GM23338 (cell line): ENCODE results near the gene PARG. TPM values are rescaled to one million over a fixed set of nuclear protein-coding genes. Genes with fewer than 3 reads are reported as not detected.

Experiments
- ATAC-seq: fragments of 200-7000 bp; cut with Tn5 transposase; 3 replicates; pipeline ENCODE4 v1.9.1; 2020
- DNase-seq: peaks from one replicate; pipeline ENCODE4 v3.0.0-alpha.2; 2015; ENCODE audit warnings: low spot score
- H2AFZ ChIP-seq: fragments of 200-600 bp; sonication (generic); 2 replicates; pipeline ENCODE4 v1.8.0; 2016; ENCODE audit warnings: antibody characterized with exemption, mild to moderate bottlenecking, moderate library complexity
- H3F3A ChIP-seq: fragments of 200-600 bp; sonication (generic); replicated peaks from 2 replicates; pipeline ENCODE4 v1.8.0; 2017; ENCODE audit warnings: antibody characterized with exemption, mixed run types, low read depth
- H3K27ac ChIP-seq: fragments of 200-600 bp; sonication (generic); 2 replicates; pipeline ENCODE4 v1.6.1; 2016; ENCODE audit warnings: low read depth
- H3K27me3 ChIP-seq: fragments of 200-600 bp; sonication (generic); 2 replicates; pipeline ENCODE4 v1.8.0; 2016; ENCODE audit warnings: mild to moderate bottlenecking, mixed run types, moderate library complexity; ENCODE audit not compliant: insufficient read depth
- H3K36me3 ChIP-seq: fragments of 200-600 bp; sonication (generic); 2 replicates; pipeline ENCODE4 v1.8.0; 2016; ENCODE audit warnings: mild to moderate bottlenecking; ENCODE audit not compliant: insufficient read depth
- H3K4me1 ChIP-seq: fragments of 200-600 bp; sonication (generic); 2 replicates; pipeline ENCODE4 v1.8.0; 2016; ENCODE audit warnings: mild to moderate bottlenecking, moderate library complexity; ENCODE audit not compliant: insufficient read depth
- H3K4me2 ChIP-seq: fragments of 200-600 bp; sonication (generic); 2 replicates; pipeline ENCODE4 v1.7.1; 2017; ENCODE audit warnings: mixed run types
- H3K4me3 ChIP-seq: fragments of 200-600 bp; sonication (generic); 2 replicates; pipeline ENCODE4 v1.6.1; 2016; ENCODE audit warnings: mixed run types
- H3K79me2 ChIP-seq: fragments of 200-600 bp; sonication (generic); replicated peaks from 2 replicates; pipeline ENCODE4 v1.8.0; 2017; ENCODE audit warnings: mild to moderate bottlenecking; ENCODE audit not compliant: insufficient read depth
- H3K9me2 ChIP-seq: fragments of 200-600 bp; sonication (generic); 2 replicates; pipeline ENCODE4 v1.8.0; 2017; ENCODE audit not compliant: insufficient read depth
- H4K20me1 ChIP-seq: fragments of 200-600 bp; sonication (generic); replicated peaks from 2 replicates; pipeline ENCODE4 v1.8.0; 2017; ENCODE audit warnings: mild to moderate bottlenecking; ENCODE audit not compliant: insufficient read depth
- H3K27ac Mint-ChIP-seq: 2 replicates; pipeline ENCODE4 v1.8.0; 2020; ENCODE audit warnings: inconsistent platforms, mild to moderate bottlenecking, moderate library complexity, mixed read lengths
- H3K27me3 Mint-ChIP-seq: 3 replicates; pipeline ENCODE4 v1.8.0; 2022; ENCODE audit warnings: low read depth, mild to moderate bottlenecking, moderate library complexity, mixed read lengths, inconsistent platforms; ENCODE audit not compliant: insufficient read depth, poor library complexity
- H3K36me3 Mint-ChIP-seq: 3 replicates; pipeline ENCODE4 v1.8.0; 2021; ENCODE audit warnings: low read depth, mild to moderate bottlenecking, inconsistent platforms, moderate library complexity, mixed read lengths
- H3K4me1 Mint-ChIP-seq: 3 replicates; pipeline ENCODE4 v1.8.0; 2020; ENCODE audit warnings: mild to moderate bottlenecking, inconsistent platforms, mixed read lengths
- H3K4me3 Mint-ChIP-seq: 3 replicates; pipeline ENCODE4 v1.8.0; 2021; ENCODE audit warnings: moderate library complexity, mild to moderate bottlenecking, inconsistent platforms, mixed read lengths
- H3K9me3 Mint-ChIP-seq: 3 replicates; pipeline ENCODE4 v1.8.0; 2020; ENCODE audit warnings: moderate library complexity, mild to moderate bottlenecking, inconsistent platforms, mixed read lengths
- CREB1 ChIP-seq: fragments of 250-450 bp; sonication (Bioruptor Pico); IDR thresholded peaks from 2 replicates; pipeline ENCODE4 v1.5.0; 2020; ENCODE audit warnings: low read depth, mild to moderate bottlenecking, moderate library complexity
- EZH2 ChIP-seq: fragments of 200-600 bp; sonication (generic); IDR thresholded peaks from one replicate; pipeline ENCODE4 v1.8.0; 2017; ENCODE audit warnings: antibody characterized with exemption, mild to moderate bottlenecking, low read depth; ENCODE audit not compliant: unreplicated experiment
- EZH2phosphoT487 ChIP-seq: fragments of 200-600 bp; sonication (generic); IDR thresholded peaks from one replicate; pipeline ENCODE4 v1.8.1; 2018; ENCODE audit warnings: antibody characterized with exemption; ENCODE audit not compliant: unreplicated experiment
- JUNB ChIP-seq: IDR thresholded peaks from one replicate; pipeline ENCODE4 v1.6.1; 2016; ENCODE audit warnings: antibody characterized with exemption; ENCODE audit not compliant: unreplicated experiment
- NANOG ChIP-seq: IDR thresholded peaks from 2 replicates; pipeline ENCODE4 v1.6.1; 2016; ENCODE audit warnings: antibody characterized with exemption, borderline replicate concordance
- POLR2AphosphoS5 ChIP-seq: IDR thresholded peaks from 2 replicates; pipeline ENCODE4 v1.6.1; 2016; ENCODE audit warnings: antibody characterized with exemption, low read depth
- ZNF114 ChIP-seq: fragments of 250-450 bp; sonication (Bioruptor Pico); IDR thresholded peaks from 2 replicates; pipeline ENCODE4 v1.5.0; 2020; ENCODE audit warnings: mild to moderate bottlenecking, moderate library complexity
- ZNF331 ChIP-seq: fragments of 250-450 bp; sonication (Bioruptor Pico); IDR thresholded peaks from 2 replicates; pipeline ENCODE4 v1.5.0; 2020; ENCODE audit warnings: low read depth, mild to moderate bottlenecking, moderate library complexity
- polyA plus RNA-seq: library from polyadenylated mRNA; unstranded; fragments of >200 nt; fragmentation: Nextera tagmentation; extraction: Ambion mirVana; gene quantifications from 2 replicates; pipeline ENCODE4 v1.2.1, GENCODE V29; 2016
- total RNA-seq: library from RNA; depleted of rRNA; stranded (reverse); fragments of >200 nt; shearing (Covaris generic); gene quantifications from 2 replicates; pipeline ENCODE4 v1.2.3, GENCODE V29; 2014
- TF ChIP-seq, protein P1 (sequence below): IDR thresholded peaks from 2 replicates; pipeline ENCODE4 v1.6.1; 2016; ENCODE audit warnings: antibody characterized with exemption
- TF ChIP-seq, protein P2 (sequence below), 2 experiments: fragments of 200-600 bp in 1 of 2; sonication (generic) in 1 of 2; conservative IDR thresholded peaks; 2 replicates each; pipeline versions ENCODE4 v1.5.1 to v1.6.1; 2016 to 2017; ENCODE audit warnings: antibody characterized with exemption in 2 of 2, low read depth in 2 of 2, mild to moderate bottlenecking in 2 of 2, moderate library complexity in 1 of 2
- TF ChIP-seq, protein P3 (sequence below): IDR thresholded peaks from one replicate; pipeline ENCODE4 v1.6.1; 2018; ENCODE audit warnings: antibody characterized with exemption; ENCODE audit not compliant: unreplicated experiment

Gene PARG
- total and polyA plus RNA-seq, 2 experiments from 2014 or later: 19.1 to 63.8 TPM

DNA sequence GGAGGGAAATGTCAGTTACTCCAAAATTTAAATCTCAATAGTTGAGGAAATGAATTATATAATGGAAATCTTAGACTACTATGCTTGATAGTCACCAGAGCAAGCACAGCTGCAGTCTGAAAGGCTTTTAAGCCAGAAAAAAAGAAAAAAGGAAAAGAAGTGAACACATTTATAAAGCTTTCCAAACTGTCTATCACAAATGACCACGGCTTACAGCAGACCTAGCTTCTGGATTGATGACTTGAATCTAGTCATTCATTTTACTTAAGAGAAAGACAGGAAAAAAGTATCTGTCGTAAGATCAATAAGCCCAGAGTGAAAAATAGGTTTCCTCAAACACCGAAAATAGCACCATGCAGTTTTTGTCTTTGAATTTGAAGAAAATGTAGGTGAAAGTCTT, 111.8 kb downstream of the PARG start:
- H3K27ac Mint-ChIP-seq: peak overlapping the region; percentile 98
- peaks cover 68% of the 10 kb centered on the region for H3K4me1 Mint-ChIP-seq
- TF ChIP-seq EZH2phosphoT487 (no peak), ZNF331 (CRISPR knock-in tag) (no peak), ZNF114 (CRISPR knock-in tag) (no peak), JUNB (no peak), NANOG (no peak), POLR2AphosphoS5 (no peak), EZH2 (no peak), CREB1 (CRISPR knock-in tag) (no peak)
- TF ChIP-seq, protein P1, sequence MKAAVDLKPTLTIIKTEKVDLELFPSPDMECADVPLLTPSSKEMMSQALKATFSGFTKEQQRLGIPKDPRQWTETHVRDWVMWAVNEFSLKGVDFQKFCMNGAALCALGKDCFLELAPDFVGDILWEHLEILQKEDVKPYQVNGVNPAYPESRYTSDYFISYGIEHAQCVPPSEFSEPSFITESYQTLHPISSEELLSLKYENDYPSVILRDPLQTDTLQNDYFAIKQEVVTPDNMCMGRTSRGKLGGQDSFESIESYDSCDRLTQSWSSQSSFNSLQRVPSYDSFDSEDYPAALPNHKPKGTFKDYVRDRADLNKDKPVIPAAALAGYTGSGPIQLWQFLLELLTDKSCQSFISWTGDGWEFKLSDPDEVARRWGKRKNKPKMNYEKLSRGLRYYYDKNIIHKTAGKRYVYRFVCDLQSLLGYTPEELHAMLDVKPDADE: no peak
- TF ChIP-seq, protein P2, sequence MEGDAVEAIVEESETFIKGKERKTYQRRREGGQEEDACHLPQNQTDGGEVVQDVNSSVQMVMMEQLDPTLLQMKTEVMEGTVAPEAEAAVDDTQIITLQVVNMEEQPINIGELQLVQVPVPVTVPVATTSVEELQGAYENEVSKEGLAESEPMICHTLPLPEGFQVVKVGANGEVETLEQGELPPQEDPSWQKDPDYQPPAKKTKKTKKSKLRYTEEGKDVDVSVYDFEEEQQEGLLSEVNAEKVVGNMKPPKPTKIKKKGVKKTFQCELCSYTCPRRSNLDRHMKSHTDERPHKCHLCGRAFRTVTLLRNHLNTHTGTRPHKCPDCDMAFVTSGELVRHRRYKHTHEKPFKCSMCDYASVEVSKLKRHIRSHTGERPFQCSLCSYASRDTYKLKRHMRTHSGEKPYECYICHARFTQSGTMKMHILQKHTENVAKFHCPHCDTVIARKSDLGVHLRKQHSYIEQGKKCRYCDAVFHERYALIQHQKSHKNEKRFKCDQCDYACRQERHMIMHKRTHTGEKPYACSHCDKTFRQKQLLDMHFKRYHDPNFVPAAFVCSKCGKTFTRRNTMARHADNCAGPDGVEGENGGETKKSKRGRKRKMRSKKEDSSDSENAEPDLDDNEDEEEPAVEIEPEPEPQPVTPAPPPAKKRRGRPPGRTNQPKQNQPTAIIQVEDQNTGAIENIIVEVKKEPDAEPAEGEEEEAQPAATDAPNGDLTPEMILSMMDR (conservative IDR thresholded peaks at IDR 0.05; ENCODE audit: low read depth in 2 of 2): no peak
- TF ChIP-seq, protein P3, sequence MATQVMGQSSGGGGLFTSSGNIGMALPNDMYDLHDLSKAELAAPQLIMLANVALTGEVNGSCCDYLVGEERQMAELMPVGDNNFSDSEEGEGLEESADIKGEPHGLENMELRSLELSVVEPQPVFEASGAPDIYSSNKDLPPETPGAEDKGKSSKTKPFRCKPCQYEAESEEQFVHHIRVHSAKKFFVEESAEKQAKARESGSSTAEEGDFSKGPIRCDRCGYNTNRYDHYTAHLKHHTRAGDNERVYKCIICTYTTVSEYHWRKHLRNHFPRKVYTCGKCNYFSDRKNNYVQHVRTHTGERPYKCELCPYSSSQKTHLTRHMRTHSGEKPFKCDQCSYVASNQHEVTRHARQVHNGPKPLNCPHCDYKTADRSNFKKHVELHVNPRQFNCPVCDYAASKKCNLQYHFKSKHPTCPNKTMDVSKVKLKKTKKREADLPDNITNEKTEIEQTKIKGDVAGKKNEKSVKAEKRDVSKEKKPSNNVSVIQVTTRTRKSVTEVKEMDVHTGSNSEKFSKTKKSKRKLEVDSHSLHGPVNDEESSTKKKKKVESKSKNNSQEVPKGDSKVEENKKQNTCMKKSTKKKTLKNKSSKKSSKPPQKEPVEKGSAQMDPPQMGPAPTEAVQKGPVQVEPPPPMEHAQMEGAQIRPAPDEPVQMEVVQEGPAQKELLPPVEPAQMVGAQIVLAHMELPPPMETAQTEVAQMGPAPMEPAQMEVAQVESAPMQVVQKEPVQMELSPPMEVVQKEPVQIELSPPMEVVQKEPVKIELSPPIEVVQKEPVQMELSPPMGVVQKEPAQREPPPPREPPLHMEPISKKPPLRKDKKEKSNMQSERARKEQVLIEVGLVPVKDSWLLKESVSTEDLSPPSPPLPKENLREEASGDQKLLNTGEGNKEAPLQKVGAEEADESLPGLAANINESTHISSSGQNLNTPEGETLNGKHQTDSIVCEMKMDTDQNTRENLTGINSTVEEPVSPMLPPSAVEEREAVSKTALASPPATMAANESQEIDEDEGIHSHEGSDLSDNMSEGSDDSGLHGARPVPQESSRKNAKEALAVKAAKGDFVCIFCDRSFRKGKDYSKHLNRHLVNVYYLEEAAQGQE: no peak
- Histone ChIP-seq H3K36me3 (peaks cover 4% of the 10 kb centered on the region; the same call in 1 of the 2 replicates), H3K27me3 (no peaks in the 10 kb centered on the region), H3K4me2 (peak overlapping the region; percentile 50), H3F3A (no peaks in the 10 kb centered on the region), H2AFZ (no peak overlapping the region), H3K4me1 (peaks cover 59% of the 10 kb centered on the region), H4K20me1 (no peaks in the 10 kb centered on the region), H3K79me2 (no peaks in the 10 kb centered on the region), H3K9me2 (no peaks in the 10 kb centered on the region), H3K27ac (peak overlapping the region; percentile 88), H3K4me3 (0 out of 2 replicates have a peak overlapping the region, but pooled peaks have one; percentile 8)
- ATAC-seq: no peak
- no peaks in the 10 kb centered on the region for H3K9me3 Mint-ChIP-seq
- no peak for DNase-seq
- H3K27me3 Mint-ChIP-seq: no peaks in the 10 kb centered on the region
- peak overlapping the region; percentile 38; the same call in 1 of the 3 replicates for H3K4me3 Mint-ChIP-seq
- peaks cover 28% of the 10 kb centered on the region for H3K36me3 Mint-ChIP-seq
